Ovary (tissue), 3 donors: Measurements from ENCODE around the gene STOM.

Source experiments
- POLR2A ChIP-seq: fragments of 450-650 bp; IDR thresholded peaks from one replicate; pipeline ENCODE4 v1.6.1; 2017; ENCODE audit warnings: antibody characterized with exemption, mild to moderate bottlenecking, moderate library complexity
- TF ChIP-seq, protein P1 (sequence below), 3 donors: fragments of 450-650 bp in 2 of 3; fragments of 200-600 bp in 1 of 3; IDR thresholded peaks; one replicate each; pipeline versions ENCODE4 v1.5.1 to v1.8.0; 2016 to 2022; ENCODE audit warnings: antibody characterized with exemption in 3 of 3, mild to moderate bottlenecking in 1 of 3
- donor health status: DM: no; HTN: no; CAD: no.

DNA sequence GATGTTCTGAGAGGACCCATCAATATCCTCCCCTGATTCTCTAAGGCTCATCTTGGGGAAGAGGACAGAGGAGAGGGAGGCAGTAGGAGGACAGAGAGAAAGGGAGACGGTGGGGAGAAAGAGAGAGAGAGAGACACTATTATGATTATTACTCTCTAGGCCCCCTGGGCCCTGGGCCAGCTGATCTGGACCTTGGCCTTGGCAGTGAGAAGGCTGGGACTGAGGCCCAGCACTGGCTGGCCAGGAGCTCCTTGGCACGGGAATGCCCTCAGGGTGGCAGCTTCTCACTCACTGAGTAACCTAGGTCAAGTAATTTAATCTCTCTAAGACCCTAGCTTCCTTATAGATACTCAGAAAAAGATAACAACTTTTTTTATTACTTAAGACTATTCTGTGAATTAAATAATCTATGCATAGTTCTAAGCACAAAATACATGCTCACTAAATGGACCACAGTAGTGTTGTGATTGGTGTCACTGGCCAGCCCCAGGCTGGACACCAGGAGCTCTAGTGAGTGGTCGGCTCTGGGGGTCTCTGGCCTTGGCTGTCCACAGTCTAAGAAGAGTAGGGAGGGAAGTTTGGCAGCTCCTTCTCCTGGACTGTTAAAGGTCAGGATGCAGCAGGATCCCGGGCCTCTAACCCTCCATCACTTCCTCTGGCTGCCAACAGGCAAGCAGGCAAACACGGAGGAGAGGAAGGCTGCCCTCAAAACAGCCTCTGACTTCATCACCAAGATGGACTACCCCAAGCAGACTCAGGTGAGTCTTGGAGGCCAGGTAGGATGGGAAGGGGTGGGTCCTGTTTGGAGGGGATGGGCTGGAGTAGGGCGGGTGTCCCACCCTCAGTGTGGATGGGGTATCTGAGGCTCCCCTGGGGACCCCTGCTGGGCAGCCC lies 52.1 kb downstream of the STOM start:
- TF ChIP-seq, protein P1, sequence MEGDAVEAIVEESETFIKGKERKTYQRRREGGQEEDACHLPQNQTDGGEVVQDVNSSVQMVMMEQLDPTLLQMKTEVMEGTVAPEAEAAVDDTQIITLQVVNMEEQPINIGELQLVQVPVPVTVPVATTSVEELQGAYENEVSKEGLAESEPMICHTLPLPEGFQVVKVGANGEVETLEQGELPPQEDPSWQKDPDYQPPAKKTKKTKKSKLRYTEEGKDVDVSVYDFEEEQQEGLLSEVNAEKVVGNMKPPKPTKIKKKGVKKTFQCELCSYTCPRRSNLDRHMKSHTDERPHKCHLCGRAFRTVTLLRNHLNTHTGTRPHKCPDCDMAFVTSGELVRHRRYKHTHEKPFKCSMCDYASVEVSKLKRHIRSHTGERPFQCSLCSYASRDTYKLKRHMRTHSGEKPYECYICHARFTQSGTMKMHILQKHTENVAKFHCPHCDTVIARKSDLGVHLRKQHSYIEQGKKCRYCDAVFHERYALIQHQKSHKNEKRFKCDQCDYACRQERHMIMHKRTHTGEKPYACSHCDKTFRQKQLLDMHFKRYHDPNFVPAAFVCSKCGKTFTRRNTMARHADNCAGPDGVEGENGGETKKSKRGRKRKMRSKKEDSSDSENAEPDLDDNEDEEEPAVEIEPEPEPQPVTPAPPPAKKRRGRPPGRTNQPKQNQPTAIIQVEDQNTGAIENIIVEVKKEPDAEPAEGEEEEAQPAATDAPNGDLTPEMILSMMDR (IDR thresholded peaks at IDR 0.05): no peak
- no peak for TF ChIP-seq POLR2A
